Stimulated activated CD4-positive, alpha-beta T cell treated with anti-CD3 and anti-CD28 coated beads, Interleukin-15, amount 100 ng/mL, for 48 hours (primary cell): ENCODE measurements around the gene HSF2BP.
"Not testable (repeated sequence)": the region's sequence is repeated elsewhere in the genome, so short reads cannot be mapped to it uniquely, and the experiment has no call there.

Experiments
- DNase-seq, 2 donors: peaks; one replicate each; pipeline ENCODE4 v3.0.0-alpha.2; 2020; ENCODE audit warnings: low read depth in 2 of 2

The HSF2BP gene

DNA sequence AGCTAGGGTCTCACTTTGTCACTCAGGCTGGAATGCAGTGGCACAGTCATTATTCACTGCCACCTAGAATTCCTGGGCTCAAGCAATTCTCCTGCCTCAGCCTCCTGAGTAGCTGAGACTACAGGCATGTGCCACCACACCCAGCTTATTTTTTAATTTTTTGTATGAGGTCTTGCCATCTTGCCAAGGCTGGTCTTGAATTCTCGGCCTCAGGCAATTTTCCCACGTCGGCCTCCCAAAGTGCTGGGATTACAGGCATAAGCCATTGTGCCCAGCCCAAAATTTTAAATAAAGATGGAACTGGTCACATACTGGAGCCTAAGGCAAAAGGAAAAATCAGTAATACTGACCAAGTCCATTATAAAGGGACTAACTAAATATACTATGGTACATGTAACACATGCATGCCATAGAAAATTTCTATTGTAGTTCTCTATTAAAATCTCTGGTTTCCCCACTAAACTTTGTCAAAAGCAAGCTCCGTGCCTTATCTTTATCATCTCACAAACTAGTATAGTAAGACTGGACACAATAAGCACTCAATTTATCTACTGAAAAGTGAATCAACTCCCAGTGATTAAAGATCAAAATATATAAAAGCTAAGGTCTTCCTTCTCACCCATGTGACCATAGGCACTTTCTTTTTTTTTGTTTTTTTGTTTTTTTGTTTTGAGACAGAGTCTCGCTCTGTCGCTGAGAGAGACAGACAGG is 61.6 kb downstream of the HSF2BP start:
- DNase-seq, result no peak

DNA sequence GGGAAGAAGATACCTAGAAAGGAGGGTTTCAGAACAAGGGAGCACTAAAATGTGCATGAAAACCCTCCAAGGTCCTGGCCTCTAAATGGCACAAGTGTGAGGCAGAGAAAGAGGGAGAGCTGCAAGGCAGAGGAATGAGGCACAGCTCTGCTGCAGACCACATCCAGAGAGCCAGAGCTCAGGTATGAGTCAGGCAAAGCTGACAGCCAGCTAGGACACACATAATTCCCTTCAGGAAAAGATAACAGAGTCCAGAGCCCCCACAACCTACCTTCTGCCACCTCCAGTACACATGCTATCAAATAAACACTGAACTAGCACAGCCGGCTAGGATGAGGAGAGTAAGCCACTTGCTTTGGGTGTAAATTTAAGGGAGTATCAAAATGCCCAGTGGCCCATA is 62.2 kb downstream of the HSF2BP start:
- no peak for DNase-seq

DNA sequence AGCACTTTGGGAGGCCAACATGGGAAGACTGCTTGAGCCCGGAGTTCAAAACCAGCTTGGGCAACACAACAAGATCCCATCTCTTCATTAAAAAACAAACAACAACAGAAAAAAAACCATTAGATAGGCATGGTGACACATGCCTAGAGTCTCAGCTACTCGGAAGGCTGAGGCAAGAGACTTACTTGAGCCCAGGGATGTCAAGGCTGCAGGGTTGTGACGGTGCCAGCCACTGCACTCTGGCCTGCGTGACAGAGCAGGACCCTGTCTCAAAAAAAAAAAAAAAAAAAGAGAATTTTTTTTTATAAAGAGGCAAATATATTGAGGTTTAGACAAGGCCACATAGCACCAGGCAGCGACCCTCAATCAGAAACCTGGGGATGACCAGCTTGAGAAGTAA is 62.7 kb downstream of the HSF2BP start:
- no peak for DNase-seq

DNA sequence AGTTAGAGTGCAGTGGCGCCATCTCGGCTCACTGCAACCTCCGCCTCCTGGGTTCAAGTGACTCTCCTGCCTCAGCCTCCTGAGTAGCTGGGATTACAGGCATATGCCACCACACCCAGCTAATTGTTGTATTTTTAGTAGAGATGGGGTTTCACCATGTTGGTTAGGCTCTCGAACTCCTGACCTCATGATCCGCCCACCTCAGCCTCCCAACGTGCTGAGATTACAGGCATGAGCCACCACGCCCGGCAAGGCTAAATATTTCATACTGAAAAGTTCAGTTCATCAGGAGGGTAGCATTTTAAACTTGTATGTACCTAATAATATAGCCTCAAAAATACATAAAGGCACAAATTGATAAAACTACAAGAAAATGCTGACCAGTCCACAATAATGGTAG is 63.5 kb downstream of the HSF2BP start:
- not testable (repeated sequence) for DNase-seq

DNA sequence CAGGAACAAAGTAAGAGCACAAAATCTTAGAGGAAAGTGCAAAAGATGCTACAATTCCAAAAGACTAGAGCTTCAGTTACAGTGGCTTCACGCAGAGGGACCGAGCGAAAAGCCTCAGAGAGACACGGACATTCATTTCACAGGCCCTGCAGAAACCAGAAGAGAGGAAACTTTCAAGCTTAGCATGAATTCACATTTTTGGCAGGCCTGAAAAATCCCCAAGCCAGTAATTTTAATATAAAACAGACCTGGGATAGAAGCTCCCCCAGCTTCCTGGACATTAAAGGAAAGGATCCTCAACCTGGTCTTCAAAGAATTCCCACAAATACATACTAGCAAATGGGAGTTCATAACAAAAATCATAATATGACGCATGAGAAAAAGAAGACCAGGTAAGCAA is 66.2 kb downstream of the HSF2BP start:
- DNase-seq, result no peak

DNA sequence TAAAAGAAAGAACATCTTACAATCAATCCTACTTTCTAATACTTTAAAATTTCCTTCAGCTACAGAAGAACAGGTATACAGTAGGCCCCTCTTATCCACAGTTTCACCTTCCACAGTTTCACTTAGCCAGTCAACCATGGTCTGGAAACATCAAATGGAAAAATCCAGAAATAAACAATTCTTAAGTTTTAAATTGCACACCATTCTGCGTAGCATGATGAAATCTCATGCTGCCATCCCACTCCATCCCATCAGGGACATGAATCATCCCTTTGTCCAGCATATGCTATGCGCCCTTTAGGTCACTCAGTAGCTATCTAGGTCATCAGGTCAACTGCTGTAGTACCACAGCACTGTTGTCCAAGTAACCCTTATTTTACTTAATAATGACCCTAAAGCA is 67.7 kb downstream of the HSF2BP start:
- no peak for DNase-seq

DNA sequence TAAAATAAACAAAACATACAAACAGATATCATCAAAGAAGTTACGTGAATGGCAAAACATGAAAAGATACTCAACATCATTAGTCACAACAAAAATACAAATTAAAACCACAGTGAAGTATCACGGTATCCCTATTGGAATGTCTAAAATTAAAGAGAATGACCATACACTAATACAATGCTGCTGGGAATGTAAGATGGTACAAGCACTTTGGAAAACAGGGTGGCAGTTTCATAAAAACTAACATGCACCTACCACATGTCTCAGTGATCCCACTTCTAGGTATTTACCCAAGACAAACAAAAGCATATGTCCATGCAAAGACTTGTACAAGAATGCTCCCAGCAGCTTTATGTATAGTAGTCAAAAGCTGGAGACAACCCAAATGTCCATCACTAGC is 69.1 kb downstream of the HSF2BP start:
- DNase-seq, result no peak

DNA sequence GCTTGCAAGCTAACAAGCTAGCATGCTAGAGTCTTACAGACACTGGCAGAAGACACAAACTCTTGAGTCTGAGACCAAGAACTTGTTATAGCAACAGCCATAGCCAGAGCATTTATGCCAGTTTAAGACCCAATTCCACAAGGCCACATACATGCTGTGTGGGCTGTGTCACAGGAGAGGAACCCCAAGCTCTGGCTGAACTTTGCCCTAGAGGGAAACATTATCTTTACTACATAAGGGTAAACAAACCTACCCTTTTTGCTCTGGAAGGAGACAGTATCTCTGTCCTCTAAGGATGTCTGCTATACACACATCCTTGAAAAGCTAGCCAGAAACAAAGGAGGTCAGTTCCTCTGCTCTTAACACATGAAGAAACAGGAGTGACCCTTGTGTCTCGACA is 70.3 kb downstream of the HSF2BP start:
- DNase-seq, result no peak

DNA sequence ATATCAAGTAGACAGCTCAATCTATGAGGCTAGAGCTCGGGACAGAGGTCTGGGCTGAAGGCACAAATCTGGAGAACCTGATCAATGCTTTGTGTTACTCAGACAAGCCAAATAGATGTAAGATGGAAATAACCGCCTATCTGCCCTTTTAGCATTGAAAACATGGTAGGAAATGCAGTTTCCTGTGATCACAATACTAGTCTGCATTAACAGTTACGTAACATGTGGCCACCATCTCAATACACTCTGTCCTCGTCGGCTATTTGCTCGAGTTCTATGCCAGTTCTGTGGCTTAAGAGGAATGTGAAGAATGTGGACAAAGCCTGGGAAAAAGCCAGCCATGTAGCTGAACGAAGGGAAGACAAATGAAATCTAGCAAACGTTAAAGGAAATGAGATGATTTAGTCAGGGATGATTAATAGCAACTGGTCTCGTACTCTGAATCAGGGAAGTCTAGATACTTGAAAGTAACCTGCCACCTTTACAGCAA is 73.3 kb downstream of the HSF2BP start:
- no peak for DNase-seq

DNA sequence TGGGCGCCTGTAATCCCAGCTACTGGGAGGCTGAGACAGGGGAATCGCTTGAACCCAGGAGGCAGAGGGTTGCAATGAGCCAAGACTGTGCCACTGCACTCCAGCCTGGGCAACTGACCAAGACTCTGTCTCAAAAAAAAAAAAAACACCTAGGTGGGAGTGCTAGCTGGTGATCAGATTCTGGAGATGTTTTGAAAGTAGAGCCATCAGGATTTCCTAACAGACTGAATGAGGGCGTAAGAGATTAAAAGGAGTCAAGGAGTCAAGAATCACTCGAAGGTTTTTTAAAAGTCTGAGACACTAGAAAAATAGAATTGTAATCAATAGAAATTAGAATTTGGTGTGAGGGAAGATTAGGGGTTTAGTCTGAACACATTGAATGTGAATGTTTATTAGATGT is 73.8 kb downstream of the HSF2BP start:
- no peak for DNase-seq

DNA sequence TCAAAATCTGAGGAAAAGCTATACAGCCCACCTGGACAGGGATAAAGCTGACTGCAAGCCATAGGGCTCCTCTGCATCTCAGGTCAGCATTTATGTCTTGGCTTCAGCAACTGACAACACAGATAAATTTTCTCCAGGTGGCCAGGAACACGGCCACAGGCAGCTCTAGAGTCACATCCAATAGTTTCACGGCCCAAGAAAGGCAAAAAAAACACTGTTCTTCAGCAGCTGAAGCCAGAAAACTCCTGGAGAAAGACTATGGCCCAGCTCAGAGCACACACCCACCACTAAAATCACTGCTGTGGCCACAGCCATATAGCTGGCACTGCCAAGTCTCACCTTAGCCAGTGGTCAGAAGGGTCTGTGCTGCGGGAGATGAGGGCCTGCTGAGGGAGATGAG is 77.8 kb downstream of the HSF2BP start:
- DNase-seq, result no peak

DNA sequence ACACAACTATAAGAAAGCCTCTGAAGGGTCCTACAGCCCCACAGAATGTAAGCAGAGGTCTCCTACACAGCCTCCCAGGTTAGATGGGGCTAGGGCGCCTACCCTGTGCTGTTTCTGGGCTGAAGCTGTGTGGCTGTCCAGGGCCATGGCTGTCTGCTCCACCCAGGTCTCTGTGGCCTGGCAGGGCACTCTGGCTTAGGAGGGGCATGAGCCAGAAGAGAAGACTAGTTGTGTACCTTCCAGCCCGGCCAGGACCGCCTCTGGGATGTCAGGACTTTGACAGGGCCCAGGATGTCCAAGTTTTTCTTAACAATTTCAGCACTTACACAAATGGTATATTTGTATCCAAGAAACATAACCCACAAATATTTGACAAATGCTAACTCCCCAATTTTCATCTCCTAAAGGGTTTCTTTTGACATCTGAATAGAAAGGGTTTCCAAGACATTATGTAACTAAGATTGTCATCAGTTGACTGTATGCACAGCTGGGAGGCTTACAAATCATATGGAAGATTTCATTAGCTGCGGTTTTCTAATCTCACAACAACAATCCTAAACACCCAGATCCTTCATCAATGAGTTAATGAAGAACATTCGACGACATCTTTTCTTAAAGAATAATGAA is 80.5 kb downstream of the HSF2BP start:
- no peak for DNase-seq

DNA sequence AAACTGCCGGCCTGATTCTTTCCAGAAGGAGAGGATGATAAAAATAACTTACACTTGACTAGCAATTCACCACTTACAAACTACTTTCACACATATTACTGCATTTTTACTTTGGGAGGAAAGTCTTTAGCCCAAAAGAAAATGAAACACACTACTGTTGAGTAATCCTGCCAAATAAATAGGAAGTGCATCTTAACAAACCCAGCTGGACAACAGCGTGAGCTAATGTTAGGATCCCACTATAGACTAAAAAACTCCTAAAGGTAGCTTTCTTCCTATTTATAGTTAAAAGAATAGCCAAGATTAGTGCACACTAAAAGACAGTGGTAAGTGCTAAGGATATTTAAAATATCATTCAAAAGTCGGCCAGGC is 83.8 kb downstream of the HSF2BP start:
- DNase-seq, result no peak

DNA sequence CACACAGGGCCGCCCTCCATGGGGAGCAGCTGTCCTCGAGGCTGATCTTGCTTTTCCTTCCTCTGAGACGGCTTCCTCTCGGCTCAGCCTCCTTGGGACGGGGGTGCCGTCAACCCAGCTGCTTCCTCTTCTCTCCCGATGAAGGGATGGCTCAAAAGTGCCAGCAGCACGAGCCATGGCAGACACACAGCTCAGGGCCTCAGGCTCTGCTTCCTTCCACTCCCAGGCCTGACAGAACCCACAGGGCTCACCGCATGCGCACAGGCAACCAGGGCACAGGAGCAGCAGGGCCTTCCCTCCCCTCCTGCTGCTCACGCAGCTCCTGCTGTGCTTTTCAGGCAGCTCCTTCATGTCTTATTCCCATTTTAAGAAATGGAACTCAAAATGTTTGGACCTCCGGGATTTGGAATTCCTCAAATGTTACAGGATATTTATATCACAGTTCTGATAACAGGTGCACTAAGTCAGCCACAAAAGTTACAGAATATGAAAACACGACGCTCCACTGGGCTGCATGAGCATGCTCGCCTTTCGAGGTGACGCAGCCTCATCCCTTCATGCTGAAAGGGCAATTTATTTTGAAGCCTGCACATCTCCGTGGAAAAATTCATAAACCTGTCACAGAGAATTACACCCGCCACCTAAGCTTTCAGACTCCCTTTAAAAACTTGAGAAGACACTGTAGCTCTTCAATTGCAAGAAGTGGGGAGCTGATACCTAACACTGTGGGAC is 84.4 kb downstream of the HSF2BP start:
- DNase-seq, result no peak

DNA sequence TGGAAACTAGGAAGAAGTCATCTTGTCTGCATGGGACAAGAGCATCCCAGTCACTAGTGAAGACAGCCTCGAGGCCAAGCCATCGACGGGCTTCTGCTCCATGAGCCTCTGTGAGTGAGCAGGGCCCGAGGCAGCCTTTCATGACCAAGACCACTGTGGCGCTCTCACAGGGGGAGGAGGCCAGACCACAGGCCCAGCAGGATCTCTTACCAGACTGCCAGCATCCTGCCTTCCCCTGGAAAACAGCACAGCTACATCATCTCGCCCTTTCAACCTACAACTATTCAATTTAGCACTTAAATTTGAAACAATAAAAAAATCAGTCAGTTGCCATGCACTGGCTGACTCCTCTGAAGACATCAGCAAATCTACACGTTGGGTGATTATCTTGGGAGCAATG is 85.4 kb downstream of the HSF2BP start:
- DNase-seq, result no peak

DNA sequence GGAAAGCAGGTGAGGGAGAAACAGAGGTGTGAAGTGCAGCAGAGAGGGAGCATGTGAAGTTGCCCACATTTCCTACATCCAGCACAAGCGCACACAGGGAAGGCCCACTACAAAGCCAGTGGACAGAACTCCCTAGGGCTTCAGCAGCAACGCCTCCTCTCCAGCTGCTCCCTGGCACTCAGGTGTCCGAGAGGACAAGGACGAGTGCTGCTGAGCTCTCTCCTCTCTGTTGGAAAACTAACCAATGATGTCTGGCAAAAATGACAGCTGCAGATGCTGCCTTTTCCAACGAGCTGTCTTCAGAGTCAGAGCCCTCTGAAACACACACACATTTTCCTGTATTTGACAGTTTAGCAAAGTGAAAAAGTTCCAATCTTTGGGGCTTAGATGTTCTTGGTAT is 86.8 kb downstream of the HSF2BP start:
- no peak for DNase-seq

DNA sequence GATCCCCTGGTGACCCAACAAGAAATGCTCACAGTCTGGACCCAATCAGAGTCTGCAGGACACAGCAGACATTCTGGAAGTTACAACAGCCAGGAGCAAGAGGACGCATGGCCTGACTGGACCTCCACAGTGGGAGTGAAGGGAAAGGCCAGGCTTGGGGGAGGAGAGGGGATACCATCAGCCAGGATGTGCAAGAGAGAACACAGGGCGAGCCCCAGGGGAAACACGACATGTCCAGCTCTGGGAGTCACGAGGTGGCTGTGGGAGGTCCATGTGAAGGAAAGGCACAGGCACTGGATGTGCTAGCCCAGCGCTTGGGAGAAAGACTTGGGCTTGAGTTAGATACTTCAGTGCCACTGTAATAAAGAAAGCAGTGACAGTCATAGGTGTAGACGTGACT is 87.3 kb downstream of the HSF2BP start:
- DNase-seq, result no peak

DNA sequence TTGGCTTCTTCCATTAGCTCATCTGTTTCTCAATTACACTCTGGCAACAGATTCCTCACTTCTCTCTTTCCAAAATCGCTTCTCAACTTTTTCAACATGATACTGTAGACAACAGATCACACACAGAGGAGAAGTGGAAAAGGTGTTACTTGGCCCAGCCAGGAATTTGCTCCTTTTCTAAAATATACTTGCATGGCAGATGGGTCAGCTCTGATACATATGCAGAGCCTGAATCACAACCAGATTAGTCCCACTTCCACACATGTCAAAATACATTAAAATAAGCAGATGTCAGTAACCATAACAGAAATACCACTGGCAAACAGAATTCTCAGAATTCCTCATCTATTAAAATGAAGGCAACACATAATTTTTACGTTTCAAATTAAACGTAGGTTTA is 89.1 kb downstream of the HSF2BP start:
- DNase-seq, result not testable (repeated sequence)

DNA sequence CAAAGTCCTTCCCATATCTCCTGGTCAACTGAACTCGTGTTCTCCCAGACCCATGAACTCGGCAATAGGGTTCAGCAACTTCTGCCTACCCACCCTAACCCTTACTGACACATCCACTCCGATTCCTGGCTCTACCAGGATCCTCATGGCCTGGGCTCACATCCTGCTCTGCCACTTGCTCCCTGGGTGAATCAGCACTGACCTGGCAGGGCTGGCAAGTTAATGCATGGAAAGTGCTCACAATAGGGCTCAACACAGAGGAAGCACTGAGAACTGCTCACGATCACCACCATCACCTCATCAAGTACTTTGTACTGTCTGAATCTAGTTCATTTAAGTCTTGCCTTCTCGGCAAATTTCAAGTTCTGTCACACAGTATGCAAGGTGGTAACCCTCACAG is 96.8 kb downstream of the HSF2BP start:
- not testable (repeated sequence) for DNase-seq

DNA sequence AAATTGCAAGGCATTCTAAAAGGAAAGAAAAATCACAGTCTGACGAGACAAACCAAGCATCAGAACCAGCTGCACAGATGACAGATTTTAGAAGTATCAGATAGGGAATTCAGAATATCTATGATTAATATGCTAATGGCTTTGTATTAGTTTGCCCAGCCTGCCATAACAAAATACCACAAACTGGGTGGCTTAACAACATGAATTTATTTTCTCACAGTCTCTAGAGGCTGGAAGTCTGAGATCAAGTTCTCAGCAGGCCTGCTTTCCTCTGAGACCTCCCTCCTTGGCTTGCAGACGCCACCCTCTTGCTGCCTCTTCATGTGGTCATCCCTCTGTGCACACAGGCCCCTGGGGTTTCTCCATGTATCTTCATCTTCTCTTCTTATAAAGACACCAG is 118.7 kb downstream of the HSF2BP start:
- not testable (repeated sequence) for DNase-seq

DNA sequence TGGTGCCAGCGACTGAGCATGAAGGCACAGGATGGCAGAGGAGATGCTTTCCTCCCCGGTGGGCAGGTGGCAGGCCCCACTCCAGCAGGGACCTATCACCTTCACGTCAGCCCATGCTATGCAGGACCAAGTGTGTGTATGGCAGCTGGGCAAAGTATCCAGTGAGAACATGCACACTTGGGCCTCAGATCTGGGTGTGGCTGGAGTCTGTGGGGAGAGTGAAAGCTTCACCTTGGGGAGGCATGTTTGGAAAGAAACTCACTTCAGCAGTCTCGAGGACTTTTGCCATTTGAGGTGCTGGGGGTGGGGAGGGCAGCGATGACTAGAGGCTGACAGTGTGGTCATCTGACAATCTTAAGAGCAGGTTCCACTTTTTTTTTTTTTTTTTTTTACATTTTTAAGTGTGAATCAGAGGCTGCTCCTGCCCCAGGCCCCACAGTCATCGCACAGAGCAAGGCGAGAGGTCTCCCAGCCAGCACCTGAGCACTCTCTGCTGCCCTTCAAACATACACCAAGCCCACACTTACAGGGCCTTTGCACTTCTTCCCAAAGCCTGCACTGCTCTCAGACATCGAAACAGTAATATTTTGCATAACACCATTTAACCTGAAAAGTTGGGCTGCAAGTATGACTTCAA is 136.7 kb downstream of the HSF2BP start:
- not testable (repeated sequence) for DNase-seq

DNA sequence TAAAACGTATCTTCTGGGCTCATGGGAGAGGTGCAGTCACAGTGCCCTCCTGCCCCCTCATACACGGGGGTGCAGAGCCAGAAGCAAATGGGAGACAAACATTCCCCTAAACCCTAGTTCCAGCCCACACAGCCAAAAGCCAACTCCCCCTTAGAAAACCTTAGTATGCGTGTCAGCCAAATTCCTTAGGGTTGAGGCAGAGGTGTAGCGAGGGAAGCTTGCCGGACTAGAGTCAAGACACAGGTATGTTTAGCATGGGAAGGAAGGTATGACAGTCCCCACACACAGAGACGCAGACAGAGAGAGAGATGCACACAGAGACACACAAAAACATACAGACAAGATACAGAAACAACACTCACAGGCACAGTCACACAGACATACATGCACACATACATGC is 141.6 kb downstream of the HSF2BP start:
- DNase-seq, result not testable (repeated sequence)
